GM19239 (cell line): ENCODE data around the gene MAGI1.
"Not testable (repeated sequence)": the region's sequence is repeated elsewhere in the genome, so short reads cannot be mapped to it uniquely, and the experiment has no call there.

Source experiments
- DNase-seq: peaks from one replicate; pipeline ENCODE4 v3.0.0; 2011; ENCODE audit warnings: low spot score; ENCODE audit not compliant: insufficient read length
- FAIRE-seq: peaks from 2 replicates; lab custom pipeline; 2011; peaks lifted over from hg19 to GRCh38; lab: Jason Lieb, UNC

Gene MAGI1

GRCh38 chr3:65617787-65618186 is 420.9 kb downstream of the MAGI1 start:
- DNase-seq (no peak), FAIRE-seq (no peak)

GRCh38 chr3:65617209-65617608 is 421.5 kb downstream of the MAGI1 start:
- DNase-seq: no peak
- no peak for FAIRE-seq

GRCh38 chr3:65616563-65616962 is 422.2 kb downstream of the MAGI1 start:
- no peak for DNase-seq
- FAIRE-seq: no peak

- FAIRE-seq: no peak
- no peak for DNase-seq
Observed at GRCh38 chr3:65615329-65615728, 423.4 kb downstream of the MAGI1 start.

GRCh38 chr3:65614585-65614984 is 424.1 kb downstream of the MAGI1 start:
- no peak for FAIRE-seq
- DNase-seq: no peak

GRCh38 chr3:65607965-65608460 is 430.7 kb downstream of the MAGI1 start:
- not testable (repeated sequence) for FAIRE-seq

GRCh38 chr3:65607101-65607500 is 431.6 kb downstream of the MAGI1 start:
- FAIRE-seq (no peak), DNase-seq (no peak)

More at GRCh38 chr3:65607965-65608460, 430.7 kb downstream of the MAGI1 start:
- not testable (repeated sequence) for DNase-seq

- no peak for DNase-seq
- FAIRE-seq: no peak
Observed at GRCh38 chr3:65605876-65606432, 432.8 kb downstream of the MAGI1 start.

- no peak for FAIRE-seq
- DNase-seq: no peak
Observed at GRCh38 chr3:65604863-65605526, 433.7 kb downstream of the MAGI1 start.

- DNase-seq (no peak), FAIRE-seq (no peak)
Observed at GRCh38 chr3:65603631-65604030, 435.1 kb downstream of the MAGI1 start.

- FAIRE-seq (no peak), DNase-seq (no peak)
Observed at GRCh38 chr3:65600888-65601287, 437.8 kb downstream of the MAGI1 start.

- DNase-seq (no peak), FAIRE-seq (no peak)
Observed at GRCh38 chr3:65597952-65598413, 440.7 kb downstream of the MAGI1 start.

- FAIRE-seq (no peak), DNase-seq (no peak)
Observed at GRCh38 chr3:65597226-65597951, 441.3 kb downstream of the MAGI1 start.

- FAIRE-seq (no peak), DNase-seq (no peak)
Observed at GRCh38 chr3:65596571-65597225, 442.0 kb downstream of the MAGI1 start.

- DNase-seq: no peak
- FAIRE-seq: no peak
Observed at GRCh38 chr3:65596029-65596300, 442.8 kb downstream of the MAGI1 start.

GRCh38 chr3:65595222-65596028 is 443.3 kb downstream of the MAGI1 start:
- FAIRE-seq (no peak), DNase-seq (no peak)

GRCh38 chr3:65593780-65594752 is 444.7 kb downstream of the MAGI1 start:
- DNase-seq: no peak
- no peak for FAIRE-seq

GRCh38 chr3:65591313-65591712 is 447.4 kb downstream of the MAGI1 start:
- FAIRE-seq (no peak), DNase-seq (no peak)

- no peak for DNase-seq
Observed at GRCh38 chr3:65588884-65589283, 449.8 kb downstream of the MAGI1 start.

More at GRCh38 chr3:65588884-65589283, 449.8 kb downstream of the MAGI1 start:
- no peak for FAIRE-seq
